ENCODE measurements around the gene YJU2. TPM values are rescaled to one million over a fixed set of nuclear protein-coding genes. Genes with fewer than 3 reads are reported as not detected.

The YJU2 gene
- total RNA-seq, 1 donor from 2014 or later, result 13.3 TPM

Other genes with a start within 250 kb of the YJU2 start
- gene PIAS4, start 239.3 kb upstream of the YJU2 start, total RNA-seq, result 18.0 and 22.2 TPM in 2 replicates
- 30.1 and 37.1 TPM in 2 replicates for gene ZBTB7A, start 180.2 kb upstream of the YJU2 start, total RNA-seq
- 201 and 224 TPM in 2 replicates for gene MAP2K2, start 123.0 kb upstream of the YJU2 start, total RNA-seq
- not detected in 2 replicates for gene CREB3L3, start 93.4 kb upstream of the YJU2 start, total RNA-seq
- 19.3 and 22.4 TPM in 2 replicates for gene SIRT6, start 64.5 kb upstream of the YJU2 start, total RNA-seq
- gene ANKRD24, start 64.4 kb upstream of the YJU2 start, total RNA-seq, result 0.53 and 1.4 TPM in 2 replicates
- gene EBI3, start 17.6 kb upstream of the YJU2 start, total RNA-seq, result 0.11 and 0.21 TPM in 2 replicates
- 839 and 1,129 TPM in 2 replicates for gene SHD, start 32.2 kb downstream of the YJU2 start, total RNA-seq
- gene TMIGD2, start 55.3 kb downstream of the YJU2 start, total RNA-seq, result 0.57 TPM in 1 of 2 replicates, not detected in the other
- 2.3 and 2.6 TPM in 2 replicates for gene FSD1, start 57.5 kb downstream of the YJU2 start, total RNA-seq
- 3.1 and 4.5 TPM in 2 replicates for gene STAP2, start 91.7 kb downstream of the YJU2 start, total RNA-seq
- gene MPND, start 96.5 kb downstream of the YJU2 start, total RNA-seq, result 2.2 and 2.7 TPM in 2 replicates
- gene SH3GL1, start 153.5 kb downstream of the YJU2 start, total RNA-seq, result 179 and 258 TPM in 2 replicates
- 3.1 TPM in 2 replicates for gene CHAF1A, start 155.6 kb downstream of the YJU2 start, total RNA-seq
- gene UBXN6, start 210.7 kb downstream of the YJU2 start, total RNA-seq, result 85.4 and 119 TPM in 2 replicates
- gene HDGFL2, start 225.2 kb downstream of the YJU2 start, total RNA-seq, result 43.8 and 59.1 TPM in 2 replicates

Measured in myocyte (in vitro differentiated cells).